ENCODE data around the gene SHISAL2A.
"Not testable (repeated sequence)": the region's sequence is repeated elsewhere in the genome, so short reads cannot be mapped to it uniquely, and the experiment has no call there.

SHISAL2A gene

GRCh38 chr1:52692697-52693096 is 59.7 kb downstream of the SHISAL2A start:
- no peak for DNase-seq (ENCODE audit: extremely low spot score)
- no peak for TF ChIP-seq CTCF (IDR thresholded peaks at IDR 0.05; ENCODE audit: control extremely low read depth, extremely low read depth, low read depth, missing control alignments)
- CTCF ChIA-PET = no interaction called here
- POLR2A ChIA-PET = no interaction called here

GRCh38 chr1:52693351-52693750 is 60.4 kb downstream of the SHISAL2A start:
- DNase-seq (ENCODE audit: extremely low spot score); POLR2A ChIA-PET; CTCF ChIA-PET: not testable (repeated sequence)

- TF ChIP-seq CTCF (IDR thresholded peaks at IDR 0.05; ENCODE audit: control extremely low read depth, extremely low read depth, low read depth, missing control alignments) = no peak
Measured at GRCh38 chr1:52693843-52694242, 60.9 kb downstream of the SHISAL2A start.

DNA sequence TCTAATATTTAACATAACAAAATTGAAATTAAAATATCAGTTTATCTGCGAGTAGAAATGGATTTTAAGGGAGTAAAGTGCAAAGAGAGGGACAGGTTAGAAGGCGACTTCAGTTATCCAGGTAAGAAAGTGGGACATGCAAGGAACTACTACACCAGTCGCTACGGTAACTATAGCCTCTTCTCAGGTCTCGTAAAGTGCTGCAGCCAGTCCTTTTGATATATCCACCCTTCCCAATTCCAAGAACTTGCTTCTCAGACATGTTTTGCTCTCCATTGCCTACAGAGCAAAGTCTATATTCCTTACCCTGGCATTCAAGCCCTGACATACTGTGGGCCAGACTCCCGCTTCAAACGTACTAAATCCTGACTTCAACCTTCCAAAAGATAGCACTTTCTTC is 62.7 kb downstream of the SHISAL2A start:
- no peak for DNase-seq (ENCODE audit: extremely low spot score)
- CTCF ChIA-PET = no interaction called here
- POLR2A ChIA-PET = interaction anchor here (0.6 kb wide), 1 partner anchor 147 kb away, joined by 3 read pairs; no protein-coding TSS in a partner anchor
- TF ChIP-seq CTCF (IDR thresholded peaks at IDR 0.05; ENCODE audit: control extremely low read depth, extremely low read depth, low read depth, missing control alignments) = no peak

More at GRCh38 chr1:52693843-52694242, 60.9 kb downstream of the SHISAL2A start:
- POLR2A ChIA-PET = no interaction called here
- no peak for DNase-seq (ENCODE audit: extremely low spot score)
- CTCF ChIA-PET = no interaction called here

DNA sequence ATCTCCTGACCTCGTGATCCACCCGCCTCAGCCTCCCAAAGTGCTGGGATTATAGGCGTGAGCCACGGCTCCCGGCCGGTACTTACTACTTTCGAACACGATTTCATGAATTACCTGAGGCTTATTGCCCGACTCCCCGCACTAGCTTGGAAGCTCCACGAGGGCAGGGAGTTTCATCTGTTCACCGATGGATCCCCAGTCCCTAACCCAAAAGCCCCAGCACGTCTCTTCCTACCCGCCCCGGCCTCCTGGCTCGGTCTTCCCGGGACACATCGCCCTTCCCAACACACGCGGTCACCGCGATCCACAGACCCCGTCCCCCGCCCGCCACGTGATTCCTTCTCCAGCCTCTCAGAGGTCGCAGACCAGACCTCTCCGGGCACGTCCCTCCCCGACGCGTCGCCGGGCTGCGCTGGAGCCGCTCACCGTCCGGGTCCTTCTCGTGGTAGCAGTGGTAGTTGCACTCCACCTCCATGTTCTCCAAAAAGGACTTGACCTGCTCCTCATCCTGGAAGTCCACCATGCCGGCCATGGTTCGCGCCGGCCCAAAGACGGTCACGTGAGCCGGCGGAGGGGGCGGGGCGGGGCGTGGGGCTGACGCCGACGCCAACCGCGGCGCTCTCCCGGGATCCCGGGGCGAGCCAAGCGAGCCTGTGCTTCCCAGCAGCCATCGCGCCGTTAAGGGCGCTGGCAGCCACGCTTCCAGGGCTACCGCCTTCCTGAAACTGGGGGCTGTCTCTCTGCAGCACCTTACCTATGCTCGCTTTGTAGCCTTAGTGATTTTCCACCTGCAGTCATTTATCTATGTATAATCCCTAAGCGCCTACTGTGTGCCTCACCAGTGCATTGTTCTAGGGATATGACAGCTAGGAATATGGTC is 65.1 kb downstream of the SHISAL2A start, which contains the start of gene COA7:
Gene COA7, minus strand, starts transcription at position 553 of the 880 bp plus-strand sequence. Its CDS starts 21 bp downstream, at position 532.
- TF ChIP-seq CTCF (IDR thresholded peaks at IDR 0.05; ENCODE audit: control extremely low read depth, extremely low read depth, low read depth, missing control alignments) = no peak
- peak; percentile 81 for DNase-seq (ENCODE audit: extremely low spot score)
- ChIA-PET POLR2A (no interaction called here), CTCF (interaction anchor here (1.3 to 1.5 kb wide), 2 partner anchors 11 to 26 kb away, joined by 4 to 7 read pairs; no protein-coding TSS in a partner anchor)

DNA sequence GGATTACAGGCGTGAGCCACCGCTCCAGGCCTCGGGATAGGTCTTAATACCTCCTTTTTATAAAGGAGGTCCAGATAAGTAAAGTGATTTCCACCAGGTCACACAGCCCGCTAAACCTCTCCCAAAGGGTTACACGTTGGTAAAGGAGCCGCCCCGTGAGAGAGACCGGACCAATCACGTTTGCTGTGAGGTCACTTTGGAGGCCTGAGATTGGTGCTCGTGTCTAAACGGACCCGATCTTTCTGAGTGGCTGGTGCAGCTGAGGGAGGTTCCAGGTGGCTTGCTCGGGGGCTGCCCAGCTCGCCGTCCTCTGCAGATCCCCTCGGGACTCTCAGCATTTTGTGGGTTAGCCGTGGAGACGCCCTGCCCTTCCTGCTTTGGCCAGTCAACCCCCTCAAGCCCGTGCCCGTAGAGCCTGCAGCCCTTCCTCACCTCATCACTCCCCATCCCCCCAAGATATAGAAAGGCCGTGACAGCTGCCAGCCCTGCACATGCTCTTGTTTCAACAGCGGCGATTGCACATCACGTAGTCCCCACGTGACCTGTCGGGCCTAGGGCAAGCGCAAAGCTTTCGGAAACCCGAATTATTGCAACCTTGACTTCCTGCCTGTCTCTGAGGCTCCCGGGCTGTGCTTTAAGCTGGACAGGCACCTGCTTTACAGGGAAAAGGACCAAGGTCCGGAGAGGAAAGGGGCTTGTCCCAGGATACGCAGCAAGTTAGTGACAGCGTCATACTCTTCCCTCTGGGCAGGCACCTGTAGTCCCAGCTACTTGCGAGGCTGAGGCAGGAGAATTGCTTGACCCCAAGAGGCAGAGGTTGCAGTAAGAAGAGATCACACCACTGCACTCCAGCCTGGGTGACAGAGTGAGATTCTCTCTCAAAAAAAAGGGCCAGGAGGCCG is 70.2 kb downstream of the SHISAL2A start:
- TF ChIP-seq CTCF (IDR thresholded peaks at IDR 0.05; ENCODE audit: control extremely low read depth, extremely low read depth, low read depth, missing control alignments) = no peak
- ChIA-PET POLR2A (interaction anchor here (0.6 kb wide), 2 partner anchors 85 to 171 kb away, joined by 4 to 5 read pairs; no protein-coding TSS in a partner anchor), CTCF (interaction anchor here (0.9 to 1.2 kb wide), 4 partner anchors 12 to 77 kb away, joined by 3 read pairs; no protein-coding TSS in a partner anchor)
- peak; percentile 90 for DNase-seq (ENCODE audit: extremely low spot score)
